Transverse colon (tissue), 4 donors: Measurements from ENCODE around the gene IFRD1.

Experiments used
- CTCF ChIP-seq, 5 experiments: fragments of 200-600 bp in 3 of 5; fragments of 450-650 bp in 2 of 5; sonication (generic) in 3 of 5; IDR thresholded peaks; 1 replicate in 2 of 5; 2 replicates in 3 of 5; pipeline ENCODE4 v1.5.1; 2016 to 2017; ENCODE audit warnings: antibody characterized with exemption in 5 of 5, inconsistent platforms in 3 of 5, mild to moderate bottlenecking in 2 of 5, moderate library complexity in 1 of 5
- EP300 ChIP-seq: sonication (generic); formaldehyde crosslinking; IDR thresholded peaks from one replicate; pipeline ENCODE4 v1.6.1; 2017; ENCODE audit warnings: antibody characterized with exemption, low read depth
- POLR2A ChIP-seq: fragments of 450-650 bp; IDR thresholded peaks from one replicate; pipeline ENCODE4 v1.6.1; 2016; ENCODE audit warnings: antibody characterized with exemption, mild to moderate bottlenecking, moderate library complexity
- POLR2AphosphoS5 ChIP-seq, 3 donors: sonication (generic); formaldehyde crosslinking; IDR thresholded peaks; one replicate each; pipeline ENCODE4 v1.6.1; 2016; ENCODE audit warnings: antibody characterized with exemption in 3 of 3

GRCh38 chr7:112447406-112447805 is 2.9 kb upstream of the IFRD1 start:
- TF ChIP-seq POLR2A = no peak
- TF ChIP-seq CTCF (IDR thresholded peaks at IDR 0.05) = no peak
- no peak for TF ChIP-seq POLR2AphosphoS5 (IDR thresholded peaks at IDR 0.05)
- TF ChIP-seq EP300 = no peak
